Duodenal mucosa (tissue), 2 donors: ENCODE data around the gene TEX14.
"Not testable (repeated sequence)": the region's sequence is repeated elsewhere in the genome, so short reads cannot be mapped to it uniquely, and the experiment has no call there.

Experiments
- H3K27ac ChIP-seq: one replicate; pipeline ENCODE4 v1.7.0; 2013; ENCODE audit warnings: low read depth, low read length
- H3K27me3 ChIP-seq, 2 donors: one replicate each; pipeline ENCODE4 v1.7.0; 2013; ENCODE audit warnings: low read length in 2 of 2, control low read depth in 1 of 2; ENCODE audit not compliant: insufficient read depth in 2 of 2, control insufficient read depth in 1 of 2
- H3K36me3 ChIP-seq, 2 donors: one replicate each; pipeline ENCODE4 v1.7.0; 2013; ENCODE audit warnings: low read length in 2 of 2, control low read depth in 1 of 2; ENCODE audit not compliant: insufficient read depth in 2 of 2, control insufficient read depth in 1 of 2
- H3K4me1 ChIP-seq, 2 donors: one replicate each; pipeline ENCODE4 v1.7.0; 2013; ENCODE audit warnings: low read length in 2 of 2, control low read depth in 1 of 2; ENCODE audit not compliant: insufficient read depth in 2 of 2, control insufficient read depth in 1 of 2
- H3K4me3 ChIP-seq, 2 donors: one replicate each; pipeline ENCODE4 v1.7.0; 2013; ENCODE audit warnings: low read length in 2 of 2, low read depth in 1 of 2
- H3K9ac ChIP-seq, 2 donors: one replicate each; pipeline ENCODE4 v1.7.0; 2013; ENCODE audit warnings: low read length in 2 of 2, low read depth in 1 of 2
- H3K9me3 ChIP-seq, 2 donors: one replicate each; pipeline ENCODE4 v1.7.0; 2013; ENCODE audit warnings: low read length in 2 of 2, control low read depth in 1 of 2; ENCODE audit not compliant: control insufficient read depth in 1 of 2

Gene TEX14

GRCh38 chr17:58671969-58672368 is 19.9 kb downstream of the TEX14 start:
- Histone ChIP-seq H3K9ac (no peak overlapping the region), H3K9me3 (no peaks in the 10 kb centered on the region), H3K4me3 (no peak overlapping the region), H3K4me1 (no peaks in the 10 kb centered on the region), H3K36me3 (no peaks in the 10 kb centered on the region), H3K27ac (no peak overlapping the region), H3K27me3 (no peaks in the 10 kb centered on the region)

GRCh38 chr17:58669853-58670252 is 22.0 kb downstream of the TEX14 start:
- no peaks in the 10 kb centered on the region for H3K27me3 ChIP-seq
- no peak overlapping the region for H3K9ac ChIP-seq
- no peak overlapping the region for H3K4me3 ChIP-seq
- H3K36me3 ChIP-seq, result no peaks in the 10 kb centered on the region
- H3K27ac ChIP-seq, result no peak overlapping the region
- H3K9me3 ChIP-seq, result no peaks in the 10 kb centered on the region
- no peaks in the 10 kb centered on the region for H3K4me1 ChIP-seq

DNA sequence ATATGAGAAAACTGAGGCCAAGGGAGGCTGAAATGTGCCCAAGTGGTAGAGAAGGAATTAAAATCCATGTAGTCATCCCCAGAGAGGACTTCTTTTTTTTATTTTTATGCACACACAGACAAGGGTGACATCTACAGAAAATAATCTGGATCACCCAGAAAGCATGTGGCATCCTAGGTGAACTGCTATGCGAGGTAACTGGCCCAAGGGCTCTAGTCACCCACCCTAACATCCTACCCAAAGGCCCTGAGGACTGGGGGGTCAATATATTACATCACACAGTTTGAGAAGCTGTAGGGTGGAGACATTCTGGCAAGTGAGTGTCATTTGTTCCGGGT is 23.3 kb downstream of the TEX14 start:
- Histone ChIP-seq H3K9ac (no peak overlapping the region), H3K4me1 (no peaks in the 10 kb centered on the region), H3K4me3 (no peak overlapping the region), H3K9me3 (no peaks in the 10 kb centered on the region), H3K27ac (no peak overlapping the region), H3K27me3 (no peaks in the 10 kb centered on the region), H3K36me3 (no peaks in the 10 kb centered on the region)

DNA sequence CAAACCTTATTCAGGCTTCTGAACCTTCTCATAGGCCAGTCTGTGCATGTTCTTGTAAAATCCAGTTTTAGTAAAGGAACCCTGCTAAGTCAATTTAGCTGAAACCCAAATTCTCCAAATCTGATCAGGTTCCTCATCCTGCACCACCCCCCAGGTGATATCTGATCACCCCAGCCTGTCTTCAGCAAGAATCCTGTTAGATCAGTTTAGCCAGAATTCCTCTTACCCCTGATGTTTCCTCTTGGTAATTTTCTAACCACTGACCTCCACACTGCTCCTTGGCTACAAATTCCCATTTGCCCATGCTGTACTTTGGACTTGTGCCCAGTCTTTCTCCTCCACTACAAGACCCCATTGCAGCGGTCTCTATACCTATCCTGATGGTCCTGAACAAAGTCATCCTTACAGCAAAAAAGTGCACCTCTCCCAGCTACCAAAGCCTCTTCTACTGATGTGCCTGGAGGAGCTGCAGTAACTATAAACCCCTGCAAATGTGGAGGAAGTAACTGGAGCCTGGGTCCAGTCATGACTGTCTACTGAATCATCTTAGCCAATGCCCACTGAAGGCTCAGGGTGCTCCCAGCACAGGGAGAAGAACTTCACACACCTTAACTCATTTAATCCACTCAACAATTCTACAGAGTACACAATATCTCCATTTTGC is 23.8 kb downstream of the TEX14 start:
- Histone ChIP-seq H3K27ac (no peak overlapping the region), H3K27me3 (no peaks in the 10 kb centered on the region), H3K4me3 (no peak overlapping the region), H3K4me1 (no peaks in the 10 kb centered on the region), H3K9me3 (no peaks in the 10 kb centered on the region), H3K9ac (no peak overlapping the region), H3K36me3 (no peaks in the 10 kb centered on the region)

- H3K4me3 ChIP-seq, result peak overlapping the region; percentile 43 to 48
- peak overlapping the region; percentile 4 to 40 for H3K9ac ChIP-seq
- H3K36me3 ChIP-seq, result no peaks in the 10 kb centered on the region
- no peaks in the 10 kb centered on the region for H3K4me1 ChIP-seq
- H3K9me3 ChIP-seq, result no peaks in the 10 kb centered on the region
- H3K27me3 ChIP-seq, result no peaks in the 10 kb centered on the region
- no peak overlapping the region for H3K27ac ChIP-seq
These were observed 25.0 kb downstream of the TEX14 start for GRCh38 chr17:58666858-58667267.

GRCh38 chr17:58665946-58666857 is 25.6 kb downstream of the TEX14 start:
- Histone ChIP-seq H3K27me3 (no peaks in the 10 kb centered on the region), H3K9me3 (no peaks in the 10 kb centered on the region), H3K27ac (no peak overlapping the region), H3K4me3 (peak overlapping the region; percentile 43 to 48), H3K9ac (peak overlapping the region; percentile 4 to 40), H3K36me3 (no peaks in the 10 kb centered on the region), H3K4me1 (no peaks in the 10 kb centered on the region)

DNA sequence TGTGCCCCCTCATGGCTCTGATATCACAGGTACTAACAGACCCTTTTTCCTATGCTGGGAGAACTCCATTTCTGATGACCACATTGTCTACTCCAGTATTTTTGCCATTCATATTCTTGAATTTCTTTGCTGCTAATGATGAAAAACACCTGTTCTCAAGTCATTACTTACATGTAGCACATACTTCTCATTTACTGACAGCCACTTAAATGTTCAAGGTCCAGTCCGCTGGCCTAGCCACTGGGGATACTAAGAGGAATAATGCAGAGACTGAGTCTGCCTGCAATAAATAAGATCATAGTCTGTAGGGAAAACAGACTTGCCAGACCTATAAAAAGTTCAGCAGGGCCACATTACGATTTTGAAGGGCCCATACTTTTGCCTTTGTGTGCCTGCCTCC is 27.5 kb downstream of the TEX14 start:
- no peak overlapping the region for H3K27ac ChIP-seq
- H3K9me3 ChIP-seq, result no peaks in the 10 kb centered on the region
- H3K27me3 ChIP-seq, result no peaks in the 10 kb centered on the region
- no peaks in the 10 kb centered on the region for H3K36me3 ChIP-seq
- H3K4me1 ChIP-seq, result peaks cover 0 to 3% of the 10 kb centered on the region in 2 donors
- no peak overlapping the region for H3K4me3 ChIP-seq
- H3K9ac ChIP-seq, result no peak overlapping the region

DNA sequence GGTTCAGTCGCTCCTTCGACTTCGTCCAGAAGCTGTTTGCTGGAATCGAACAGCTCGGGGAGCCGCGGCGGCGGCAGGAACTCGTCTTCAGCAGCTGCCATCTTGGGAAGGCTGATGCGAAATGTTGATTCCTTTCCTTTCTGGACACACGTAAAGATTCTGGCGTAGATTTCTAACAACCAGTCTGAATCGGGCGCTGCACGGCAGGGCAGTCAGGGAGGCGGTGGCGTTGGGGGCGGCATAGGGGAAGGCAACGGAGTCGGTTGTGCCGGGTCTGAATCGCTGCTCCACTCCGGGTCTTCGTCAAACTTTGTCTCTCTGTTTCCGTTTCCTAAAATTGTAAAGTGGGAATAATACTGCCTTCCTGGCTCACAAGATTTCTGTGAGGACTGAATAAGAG is 30.3 kb downstream of the TEX14 start:
- Histone ChIP-seq H3K9me3 (no peaks in the 10 kb centered on the region), H3K4me3 (no peak overlapping the region), H3K4me1 (peaks cover 0 to 11% of the 10 kb centered on the region in 2 donors), H3K36me3 (no peaks in the 10 kb centered on the region), H3K27ac (no peak overlapping the region), H3K27me3 (no peaks in the 10 kb centered on the region), H3K9ac (no peak overlapping the region)

DNA sequence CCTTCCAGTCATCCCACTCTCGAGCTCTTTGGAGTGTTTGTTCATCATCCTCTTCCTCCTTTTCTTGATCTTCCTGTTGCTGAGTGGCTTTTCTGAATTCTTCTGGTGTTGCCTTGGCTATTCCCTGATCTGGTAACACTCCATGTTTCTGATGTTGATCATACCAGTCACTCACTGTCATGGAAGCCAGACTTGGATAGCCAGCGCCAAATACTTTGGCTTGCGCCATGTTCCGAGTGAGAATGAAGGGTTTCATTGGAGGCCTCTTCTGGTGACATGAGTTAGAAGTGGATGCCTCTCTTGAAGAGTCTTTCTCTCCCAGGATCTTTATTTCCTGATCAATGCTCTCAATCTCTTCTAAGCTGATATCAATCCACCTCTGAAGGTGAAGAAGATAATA is 31.2 kb downstream of the TEX14 start:
- no peaks in the 10 kb centered on the region for H3K9me3 ChIP-seq
- H3K27me3 ChIP-seq, result no peaks in the 10 kb centered on the region
- no peaks in the 10 kb centered on the region for H3K36me3 ChIP-seq
- H3K27ac ChIP-seq, result no peak overlapping the region
- peaks cover 0 to 11% of the 10 kb centered on the region in 2 donors for H3K4me1 ChIP-seq
- no peak overlapping the region for H3K4me3 ChIP-seq
- H3K9ac ChIP-seq, result no peak overlapping the region

DNA sequence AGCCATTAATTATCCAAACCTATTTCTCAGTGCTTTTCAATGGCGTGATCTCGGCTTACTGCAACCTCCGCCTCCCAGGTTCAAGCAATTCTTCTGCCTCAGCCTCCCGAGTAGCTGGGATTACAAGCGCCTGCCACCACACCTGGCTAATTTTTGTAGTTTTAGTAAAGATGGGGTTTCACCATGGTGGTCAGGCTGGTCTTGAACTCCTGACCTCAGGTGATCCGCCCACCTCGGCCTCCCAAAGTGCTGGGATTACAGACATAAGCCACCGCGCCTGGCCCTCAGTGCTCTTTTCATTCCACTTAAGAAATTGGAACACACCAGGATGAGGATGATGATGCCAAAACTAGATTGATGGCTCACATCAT is 32.1 kb downstream of the TEX14 start:
- not testable (repeated sequence) for H3K9me3 ChIP-seq, H3K27me3 ChIP-seq, H3K36me3 ChIP-seq, H3K27ac ChIP-seq
- H3K4me1 ChIP-seq, result peaks cover 0 to 11% of the 10 kb centered on the region in 2 donors
- peak overlapping the region; percentile 78 to 79 for H3K9ac ChIP-seq
- peak overlapping the region; percentile 62 to 65 for H3K4me3 ChIP-seq
